ENCODE measurements around the gene FKBP5.

DNA sequence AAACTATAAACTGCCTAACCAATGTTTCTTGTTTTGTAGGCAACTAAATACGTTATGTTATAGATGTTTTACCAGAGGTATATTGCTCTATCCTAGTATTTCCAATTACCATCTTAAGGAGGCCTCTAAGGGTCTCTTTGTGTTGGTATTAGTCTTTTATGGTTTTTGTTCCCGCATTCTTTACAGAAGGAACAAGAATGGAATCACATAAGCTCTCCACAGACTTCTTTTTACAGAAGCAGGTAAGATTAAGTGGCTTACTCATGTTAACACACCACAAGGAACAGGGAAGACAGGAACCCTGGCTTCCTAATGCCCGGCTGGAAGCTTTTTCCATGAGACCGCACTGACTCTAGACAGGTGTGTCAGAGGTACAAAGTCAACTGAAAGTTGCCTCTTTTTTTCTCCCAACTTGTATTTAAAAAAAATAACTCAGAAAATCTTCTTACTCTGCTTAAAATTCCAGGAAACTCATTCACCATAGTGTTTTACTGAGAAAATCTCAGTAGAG lies 55.1 kb downstream of the FKBP5 start:
- TF ChIP-seq, protein P1, sequence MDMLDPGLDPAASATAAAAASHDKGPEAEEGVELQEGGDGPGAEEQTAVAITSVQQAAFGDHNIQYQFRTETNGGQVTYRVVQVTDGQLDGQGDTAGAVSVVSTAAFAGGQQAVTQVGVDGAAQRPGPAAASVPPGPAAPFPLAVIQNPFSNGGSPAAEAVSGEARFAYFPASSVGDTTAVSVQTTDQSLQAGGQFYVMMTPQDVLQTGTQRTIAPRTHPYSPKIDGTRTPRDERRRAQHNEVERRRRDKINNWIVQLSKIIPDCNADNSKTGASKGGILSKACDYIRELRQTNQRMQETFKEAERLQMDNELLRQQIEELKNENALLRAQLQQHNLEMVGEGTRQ (IDR thresholded peaks at IDR 0.05; ENCODE audit: low read depth, low read length): no peak
- TF ChIP-seq FOS (IDR thresholded peaks at IDR 0.05; ENCODE audit: low read depth, low read length) (no peak), RAD21 (IDR thresholded peaks at IDR 0.05; ENCODE audit: low read length) (no peak), SMC3 (IDR thresholded peaks at IDR 0.05; ENCODE audit: low read depth, low read length) (no peak), POLR2A (IDR thresholded peaks at IDR 0.05; ENCODE audit: low read depth, low read length) (no peak)
- TF ChIP-seq, protein P2, sequence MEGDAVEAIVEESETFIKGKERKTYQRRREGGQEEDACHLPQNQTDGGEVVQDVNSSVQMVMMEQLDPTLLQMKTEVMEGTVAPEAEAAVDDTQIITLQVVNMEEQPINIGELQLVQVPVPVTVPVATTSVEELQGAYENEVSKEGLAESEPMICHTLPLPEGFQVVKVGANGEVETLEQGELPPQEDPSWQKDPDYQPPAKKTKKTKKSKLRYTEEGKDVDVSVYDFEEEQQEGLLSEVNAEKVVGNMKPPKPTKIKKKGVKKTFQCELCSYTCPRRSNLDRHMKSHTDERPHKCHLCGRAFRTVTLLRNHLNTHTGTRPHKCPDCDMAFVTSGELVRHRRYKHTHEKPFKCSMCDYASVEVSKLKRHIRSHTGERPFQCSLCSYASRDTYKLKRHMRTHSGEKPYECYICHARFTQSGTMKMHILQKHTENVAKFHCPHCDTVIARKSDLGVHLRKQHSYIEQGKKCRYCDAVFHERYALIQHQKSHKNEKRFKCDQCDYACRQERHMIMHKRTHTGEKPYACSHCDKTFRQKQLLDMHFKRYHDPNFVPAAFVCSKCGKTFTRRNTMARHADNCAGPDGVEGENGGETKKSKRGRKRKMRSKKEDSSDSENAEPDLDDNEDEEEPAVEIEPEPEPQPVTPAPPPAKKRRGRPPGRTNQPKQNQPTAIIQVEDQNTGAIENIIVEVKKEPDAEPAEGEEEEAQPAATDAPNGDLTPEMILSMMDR (conservative IDR thresholded peaks at IDR 0.05; ENCODE audit: low read depth, low read length): no peak
